HG03135 (cell line): ENCODE results near the gene ZNF692.
A peak's percentile ranks its signal among the peaks of the same experiment; 100 is the strongest.
"Not testable (repeated sequence)": the region's sequence is repeated elsewhere in the genome, so short reads cannot be mapped to it uniquely, and the experiment has no call there.

ENCODE experiments used
- ATAC-seq: cut with Tn5 transposase; IDR thresholded peaks from one replicate; pipeline ENCODE4 v1.9.1; 2021; ENCODE audit warnings: mild to moderate bottlenecking, moderate library complexity; ENCODE audit not compliant: unreplicated experiment

ZNF692 gene

GRCh38 chr1:248811514-248812490, 47.1 kb downstream of the ZNF692 start:
- no peak for ATAC-seq

- no peak for ATAC-seq
Observed at GRCh38 chr1:248810727-248811513, 48.0 kb downstream of the ZNF692 start.

GRCh38 chr1:248810000-248810726, 48.7 kb downstream of the ZNF692 start:
- ATAC-seq, result no peak

- no peak for ATAC-seq
Observed at GRCh38 chr1:248808876-248809275, 50.0 kb downstream of the ZNF692 start.

- ATAC-seq, result peak; percentile 44
Observed at GRCh38 chr1:248807067-248807737, 51.7 kb downstream of the ZNF692 start.

- ATAC-seq, result no peak
Observed at GRCh38 chr1:248805876-248806275, 53.0 kb downstream of the ZNF692 start.

GRCh38 chr1:248804771-248805681, 53.9 kb downstream of the ZNF692 start:
- ATAC-seq, result peak; percentile 89

GRCh38 chr1:248803501-248803900, 55.4 kb downstream of the ZNF692 start:
- ATAC-seq, result not testable (repeated sequence)

GRCh38 chr1:248802454-248802853, 56.4 kb downstream of the ZNF692 start:
- no peak for ATAC-seq

GRCh38 chr1:248800459-248800858, 58.4 kb downstream of the ZNF692 start:
- no peak for ATAC-seq
